ACC112 (cell line): ENCODE data around the gene SNTG2.
A peak's percentile ranks its signal among the peaks of the same experiment; 100 is the strongest.
"Not testable (repeated sequence)": the region's sequence is repeated elsewhere in the genome, so short reads cannot be mapped to it uniquely, and the experiment has no call there.

Experiments
- H2AFZ ChIP-seq: fragments of 200-600 bp; sonication (generic); one replicate; pipeline ENCODE4 v1.6.0; 2017; ENCODE audit warnings: antibody characterized with exemption, low read length; ENCODE audit not compliant: unreplicated experiment
- H3K27ac ChIP-seq: fragments of 200-600 bp; sonication (generic); 2 replicates; pipeline ENCODE4 v1.5.1; 2014; ENCODE audit warnings: low read depth, mild to moderate bottlenecking, antibody characterized with exemption, low read length, moderate library complexity
- H3K27me3 ChIP-seq: fragments of 200-600 bp; sonication (generic); 2 replicates; pipeline ENCODE4 v1.6.1; 2014; ENCODE audit warnings: mild to moderate bottlenecking, antibody characterized with exemption, low read length, moderate library complexity, mixed read lengths; ENCODE audit not compliant: insufficient read depth
- H3K36me3 ChIP-seq: fragments of 200-600 bp; sonication (generic); 2 replicates; pipeline ENCODE4 v1.6.1; 2016; ENCODE audit warnings: mild to moderate bottlenecking, antibody characterized with exemption, low read length, moderate library complexity, mixed read lengths; ENCODE audit not compliant: insufficient read depth
- H3K4me1 ChIP-seq: fragments of 200-600 bp; sonication (generic); one replicate; pipeline ENCODE4 v1.6.1; 2016; ENCODE audit warnings: low read length, mixed read lengths; ENCODE audit not compliant: insufficient read depth, unreplicated experiment, control insufficient read depth
- H3K4me3 ChIP-seq: fragments of 200-600 bp; sonication (generic); 2 replicates; pipeline ENCODE4 v1.5.1; 2014; ENCODE audit warnings: mild to moderate bottlenecking, low read depth, low read length
- H3K79me2 ChIP-seq: fragments of 200-600 bp; sonication (generic); one replicate; pipeline ENCODE4 v1.6.0; 2016; ENCODE audit warnings: low read length; ENCODE audit not compliant: control insufficient read depth, unreplicated experiment, insufficient read depth

Gene SNTG2

DNA sequence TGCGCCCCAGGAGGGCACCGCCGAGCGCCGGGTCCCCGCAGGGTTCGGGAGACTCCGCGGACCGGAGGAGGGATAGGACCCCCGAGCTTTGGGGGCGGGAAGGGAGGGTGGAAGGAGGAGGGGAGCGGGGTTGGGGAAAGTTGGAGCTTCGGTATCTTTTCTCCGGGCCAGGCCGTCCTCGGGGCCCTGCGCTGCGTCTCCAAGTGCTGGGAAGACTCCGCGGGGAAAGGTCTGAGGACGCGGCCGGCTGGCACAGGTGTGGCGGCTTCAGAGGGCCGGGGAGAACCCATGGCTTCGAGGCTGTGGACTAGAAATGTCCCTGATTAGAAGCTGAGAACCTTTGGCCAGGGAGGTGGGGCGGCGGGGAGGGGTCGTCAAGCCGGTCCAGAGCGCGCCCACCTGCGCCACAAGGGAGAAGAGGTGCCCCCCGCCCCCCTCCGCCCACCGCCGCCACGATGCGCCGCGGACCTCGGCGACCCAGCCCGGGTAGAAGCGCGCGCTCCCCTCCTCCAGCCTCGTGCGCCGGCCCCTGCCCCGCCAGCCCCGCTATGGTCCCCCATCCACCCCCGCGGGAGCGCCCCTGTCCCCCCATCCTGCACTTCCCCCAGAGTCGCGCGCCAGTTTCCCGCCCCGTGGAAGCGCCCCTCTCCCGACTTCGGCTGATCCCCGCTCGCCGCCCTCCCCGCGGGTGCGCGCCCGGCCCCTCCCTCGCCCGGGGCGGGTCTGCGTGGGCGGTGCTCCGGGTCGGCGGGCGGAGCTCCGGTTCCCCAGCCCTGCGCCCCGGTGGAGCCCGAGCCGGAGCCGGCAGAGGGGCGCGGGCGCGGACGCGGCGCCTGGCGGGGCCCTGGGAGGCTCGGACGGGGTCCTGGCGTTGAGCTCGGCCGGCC lies at the start of gene SNTG2:
TSS of gene SNTG2 (plus strand) at position 770 of the 887 bp plus-strand sequence. CDS start 148 bp downstream, outside the sequence.
- H3K4me3 ChIP-seq = peak within 1 kb of the TSS; percentile 63
- no peaks in the 10 kb centered on the region for H3K4me1 ChIP-seq
- H3K79me2 ChIP-seq = no peaks in the 10 kb centered on the region
- H3K36me3 ChIP-seq = no peaks in the 10 kb centered on the region
- no peak within 1 kb of the TSS for H2AFZ ChIP-seq
- H3K27me3 ChIP-seq = peaks cover 35% of the 10 kb centered on the region
- H3K27ac ChIP-seq = no peak within 1 kb of the TSS

DNA sequence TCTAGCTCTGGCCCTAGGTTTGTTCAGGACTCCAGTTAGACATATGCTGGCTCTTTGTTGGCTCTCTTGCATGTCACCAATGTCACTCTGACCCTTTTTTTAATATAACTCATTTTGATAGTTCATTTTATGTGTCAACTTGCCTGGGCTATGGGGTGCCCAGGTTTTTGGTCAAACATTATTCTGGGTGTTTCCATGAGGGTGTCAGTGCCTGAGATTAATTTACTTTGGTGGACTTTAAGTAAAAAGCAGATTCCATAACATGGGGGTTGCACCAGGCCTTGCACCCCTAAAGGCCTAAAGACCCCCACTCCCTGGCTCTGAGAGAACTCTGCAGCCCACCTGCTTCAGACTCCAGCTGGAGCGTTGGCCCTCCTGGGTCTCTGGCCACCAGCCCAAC lies 48.1 kb upstream of the SNTG2 start:
- no peaks in the 10 kb centered on the region for H3K4me1 ChIP-seq
- no peak overlapping the region for H3K27ac ChIP-seq
- no peaks in the 10 kb centered on the region for H3K36me3 ChIP-seq
- no peak overlapping the region for H2AFZ ChIP-seq
- no peaks in the 10 kb centered on the region for H3K79me2 ChIP-seq
- H3K4me3 ChIP-seq = no peak overlapping the region
- H3K27me3 ChIP-seq = no peaks in the 10 kb centered on the region

- Histone ChIP-seq H3K4me1 (no peaks in the 10 kb centered on the region), H3K4me3 (no peak overlapping the region), H3K36me3 (no peaks in the 10 kb centered on the region), H3K27me3 (no peaks in the 10 kb centered on the region), H3K79me2 (no peaks in the 10 kb centered on the region), H2AFZ (no peak overlapping the region), H3K27ac (no peak overlapping the region)
Observed at GRCh38 chr2:903223-903900, 47.3 kb upstream of the SNTG2 start.

GRCh38 chr2:904246-905024 lies 46.2 kb upstream of the SNTG2 start:
- no peak overlapping the region for H2AFZ ChIP-seq
- no peaks in the 10 kb centered on the region for H3K36me3 ChIP-seq

GRCh38 chr2:905091-905832 lies 45.4 kb upstream of the SNTG2 start:
- Histone ChIP-seq H3K79me2 (no peaks in the 10 kb centered on the region), H3K4me3 (no peak overlapping the region), H2AFZ (no peak overlapping the region), H3K27ac (no peak overlapping the region), H3K36me3 (no peaks in the 10 kb centered on the region), H3K4me1 (no peaks in the 10 kb centered on the region), H3K27me3 (no peaks in the 10 kb centered on the region)

More at GRCh38 chr2:904246-905024, 46.2 kb upstream of the SNTG2 start:
- Histone ChIP-seq H3K27ac (no peak overlapping the region), H3K27me3 (no peaks in the 10 kb centered on the region), H3K4me1 (no peaks in the 10 kb centered on the region), H3K79me2 (no peaks in the 10 kb centered on the region), H3K4me3 (no peak overlapping the region)

- Histone ChIP-seq H3K27ac (no peak overlapping the region), H3K4me3 (no peak overlapping the region), H3K4me1 (no peaks in the 10 kb centered on the region), H3K36me3 (no peaks in the 10 kb centered on the region), H3K27me3 (no peaks in the 10 kb centered on the region), H2AFZ (no peak overlapping the region), H3K79me2 (no peaks in the 10 kb centered on the region)
Observed at GRCh38 chr2:905833-906140, 44.9 kb upstream of the SNTG2 start.

- Histone ChIP-seq H3K36me3 (no peaks in the 10 kb centered on the region), H3K27me3 (no peaks in the 10 kb centered on the region), H3K79me2 (no peaks in the 10 kb centered on the region), H3K4me3 (no peak overlapping the region), H3K4me1 (no peaks in the 10 kb centered on the region), H2AFZ (no peak overlapping the region), H3K27ac (no peak overlapping the region)
Observed at GRCh38 chr2:907706-908105, 42.9 kb upstream of the SNTG2 start.

- Histone ChIP-seq H3K27me3 (no peaks in the 10 kb centered on the region), H3K4me1 (no peaks in the 10 kb centered on the region), H3K4me3 (no peak overlapping the region), H2AFZ (no peak overlapping the region), H3K79me2 (no peaks in the 10 kb centered on the region), H3K36me3 (no peaks in the 10 kb centered on the region), H3K27ac (no peak overlapping the region)
Observed at GRCh38 chr2:908568-908967, 42.1 kb upstream of the SNTG2 start.

DNA sequence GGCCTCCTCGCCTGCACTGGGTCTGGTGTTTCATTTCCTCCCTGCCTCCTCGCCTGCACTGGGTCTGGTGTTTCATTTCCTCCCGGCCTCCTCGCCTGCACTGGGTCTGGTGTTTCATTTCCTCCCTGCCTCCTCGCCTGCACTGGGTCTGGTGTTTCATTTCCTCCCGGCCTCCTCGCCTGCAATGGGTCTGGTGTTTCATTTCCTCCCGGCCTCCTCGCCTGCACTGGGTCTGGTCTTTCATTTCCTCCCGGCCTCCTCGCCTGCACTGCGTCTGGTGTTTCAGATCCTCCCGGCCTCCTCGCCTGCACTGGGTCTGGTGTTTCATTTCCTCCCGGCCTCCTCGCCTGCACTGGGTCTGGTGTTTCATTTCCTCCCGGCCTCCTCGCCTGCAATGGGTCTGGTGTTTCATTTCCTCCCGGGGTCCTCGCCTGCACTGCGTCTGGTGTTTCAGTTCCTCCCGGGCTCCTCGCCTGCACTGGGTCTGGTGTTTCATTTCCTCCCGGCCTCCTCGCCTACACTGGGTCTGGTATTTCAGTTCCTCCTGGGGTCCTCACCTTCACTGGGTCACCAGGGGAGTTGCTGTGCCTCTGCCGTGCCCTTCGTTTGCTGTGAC lies 40.8 kb upstream of the SNTG2 start:
- H2AFZ ChIP-seq, H3K4me1 ChIP-seq, H3K27ac ChIP-seq, H3K4me3 ChIP-seq, H3K36me3 ChIP-seq, H3K27me3 ChIP-seq, H3K79me2 ChIP-seq: not testable (repeated sequence)

GRCh38 chr2:910698-911097 lies 40.0 kb upstream of the SNTG2 start:
- Histone ChIP-seq H3K79me2 (no peaks in the 10 kb centered on the region), H3K27me3 (no peaks in the 10 kb centered on the region), H3K4me1 (no peaks in the 10 kb centered on the region)

More at GRCh38 chr2:910698-911097, 40.0 kb upstream of the SNTG2 start:
- H3K36me3 ChIP-seq = no peaks in the 10 kb centered on the region
- H3K4me3 ChIP-seq = no peak overlapping the region
- no peak overlapping the region for H3K27ac ChIP-seq
- H2AFZ ChIP-seq = no peak overlapping the region
